Parathyroid adenoma (tissue), 2 donors: ENCODE results near the gene CD6.

Source experiments
- H2AFZ ChIP-seq: fragments of 300-600 bp; sonication (generic); one replicate; pipeline ENCODE4 v1.7.0; 2017; ENCODE audit warnings: antibody characterized with exemption, mild to moderate bottlenecking
- H3K27ac ChIP-seq: fragments of 300-600 bp; sonication (generic); one replicate; pipeline ENCODE4 v1.7.0; 2017
- H3K27me3 ChIP-seq: fragments of 300-600 bp; sonication (generic); one replicate; pipeline ENCODE4 v1.7.0; 2017; ENCODE audit warnings: low read length; ENCODE audit not compliant: control insufficient read depth, insufficient read depth
- H3K36me3 ChIP-seq: fragments of 300-600 bp; sonication (generic); one replicate; pipeline ENCODE4 v1.7.0; 2017; ENCODE audit warnings: low read length; ENCODE audit not compliant: control insufficient read depth, insufficient read depth
- H3K4me1 ChIP-seq: fragments of 300-600 bp; sonication (generic); one replicate; pipeline ENCODE4 v1.7.0; 2017; ENCODE audit warnings: control low read depth
- H3K4me2 ChIP-seq: fragments of 300-600 bp; sonication (generic); one replicate; pipeline ENCODE4 v1.7.0; 2017; ENCODE audit warnings: low read length
- H3K4me3 ChIP-seq: fragments of 300-600 bp; sonication (generic); one replicate; pipeline ENCODE4 v1.7.0; 2017; ENCODE audit warnings: low read depth, low read length
- H3K79me2 ChIP-seq: fragments of 300-600 bp; sonication (generic); one replicate; pipeline ENCODE4 v1.7.0; 2017; ENCODE audit warnings: control low read depth
- H3K9ac ChIP-seq: fragments of 300-600 bp; sonication (generic); one replicate; pipeline ENCODE4 v1.7.0; 2017; ENCODE audit warnings: mild to moderate bottlenecking
- H3K9me3 ChIP-seq: fragments of 300-600 bp; sonication (generic); one replicate; pipeline ENCODE4 v1.7.0; 2017; ENCODE audit warnings: low read length; ENCODE audit not compliant: control insufficient read depth
- CTCF ChIP-seq: fragments of 300-600 bp; sonication (generic); IDR thresholded peaks from one replicate; pipeline ENCODE4 v1.7.0; 2017; ENCODE audit warnings: antibody characterized with exemption, mild to moderate bottlenecking
- donor health status: primary hyperparathyroidism.

Gene CD6

DNA sequence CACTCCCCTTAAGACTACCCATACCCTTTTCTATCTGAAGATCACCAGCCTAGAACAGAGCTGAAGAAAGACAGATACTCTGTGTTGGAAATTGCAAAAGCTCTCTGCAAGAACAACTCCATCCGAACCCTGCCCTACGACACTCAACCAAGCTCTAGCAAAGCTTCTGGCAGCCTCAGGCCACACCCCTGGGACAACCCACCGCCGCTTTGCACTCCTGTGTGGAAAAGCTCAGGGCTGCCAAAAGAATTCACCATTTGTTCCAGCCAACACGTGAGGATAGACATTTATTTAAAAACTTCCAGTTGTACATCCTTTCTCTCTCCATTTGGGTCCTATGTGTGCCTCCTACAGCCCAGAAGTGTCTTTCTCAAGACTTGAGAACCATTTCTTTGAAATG lies 68.4 kb downstream of the CD6 start:
- Histone ChIP-seq H3K9me3 (no peaks in the 10 kb centered on the region), H3K36me3 (no peaks in the 10 kb centered on the region), H3K27me3 (no peaks in the 10 kb centered on the region), H3K4me3 (no peak overlapping the region), H3K4me2 (no peak overlapping the region), H3K79me2 (no peaks in the 10 kb centered on the region), H3K9ac (no peak overlapping the region), H3K4me1 (no peaks in the 10 kb centered on the region), H3K27ac (no peak overlapping the region), H2AFZ (no peak overlapping the region)
- no peak for TF ChIP-seq CTCF

GRCh38 chr11:61041755-61042518 lies 70.5 kb downstream of the CD6 start:
- no peak for TF ChIP-seq CTCF

DNA sequence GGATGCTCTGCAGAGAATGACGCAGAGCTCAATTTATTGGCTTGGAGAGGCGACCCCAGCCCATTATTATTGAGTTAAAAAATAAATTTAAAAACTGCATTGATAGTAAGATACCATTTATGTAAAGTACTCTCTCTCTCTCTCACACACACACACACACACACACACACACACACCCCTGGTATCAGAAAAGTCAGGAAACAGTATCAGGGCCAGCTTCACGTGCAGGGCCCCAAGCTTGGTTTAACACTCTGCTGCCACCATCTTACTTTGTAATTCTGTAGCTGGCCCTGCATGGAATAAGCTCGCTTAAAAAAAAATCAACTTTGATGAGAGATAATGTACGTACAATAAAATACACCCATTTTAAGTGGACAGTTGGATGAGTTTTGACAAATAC lies 71.1 kb downstream of the CD6 start:
- no peak overlapping the region for H3K9ac ChIP-seq
- TF ChIP-seq CTCF: no peak
- no peaks in the 10 kb centered on the region for H3K4me1 ChIP-seq
- no peaks in the 10 kb centered on the region for H3K9me3 ChIP-seq
- no peaks in the 10 kb centered on the region for H3K27me3 ChIP-seq
- no peaks in the 10 kb centered on the region for H3K79me2 ChIP-seq
- H3K4me3 ChIP-seq: no peak overlapping the region
- no peaks in the 10 kb centered on the region for H3K36me3 ChIP-seq
- no peak overlapping the region for H3K4me2 ChIP-seq
- no peak overlapping the region for H2AFZ ChIP-seq
- no peak overlapping the region for H3K27ac ChIP-seq

More at GRCh38 chr11:61041755-61042518, 70.5 kb downstream of the CD6 start:
- Histone ChIP-seq H3K4me2 (no peak overlapping the region), H3K4me3 (no peak overlapping the region), H3K36me3 (no peaks in the 10 kb centered on the region), H3K27ac (peak overlapping the region; percentile 19), H3K9me3 (no peaks in the 10 kb centered on the region), H3K79me2 (no peaks in the 10 kb centered on the region), H2AFZ (no peak overlapping the region), H3K4me1 (no peaks in the 10 kb centered on the region), H3K27me3 (no peaks in the 10 kb centered on the region), H3K9ac (no peak overlapping the region)

DNA sequence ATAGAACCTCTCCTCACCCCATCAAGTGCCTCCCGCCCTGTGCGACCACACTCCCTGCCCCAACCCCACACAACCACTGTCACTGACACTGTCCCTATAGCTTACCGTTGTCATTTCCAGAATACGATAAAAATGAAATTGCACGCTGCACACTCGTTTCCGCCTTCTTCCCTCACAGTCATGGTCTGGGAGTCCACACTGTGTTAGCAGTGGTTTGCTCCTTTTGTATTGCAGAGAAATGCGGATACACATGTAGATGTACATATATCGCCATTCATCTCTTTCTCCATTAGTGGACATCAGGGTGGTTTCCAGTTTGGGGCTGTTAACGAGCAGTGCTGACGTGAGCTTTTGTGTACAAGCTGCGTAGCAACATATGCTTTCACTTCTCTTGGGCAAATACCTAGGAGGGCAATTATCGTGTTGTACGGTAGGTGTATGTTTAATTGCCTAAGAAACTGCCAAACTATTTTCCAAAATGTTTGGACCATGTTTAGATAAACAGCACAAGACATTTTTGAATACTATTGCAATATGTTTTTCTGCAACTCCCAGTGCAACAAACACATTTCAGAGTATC lies 71.6 kb downstream of the CD6 start:
- no peak for TF ChIP-seq CTCF
- Histone ChIP-seq H3K27me3 (no peaks in the 10 kb centered on the region), H3K4me3 (no peak overlapping the region), H3K27ac (no peak overlapping the region), H3K9ac (no peak overlapping the region), H3K4me2 (no peak overlapping the region), H3K4me1 (no peaks in the 10 kb centered on the region), H2AFZ (no peak overlapping the region), H3K79me2 (no peaks in the 10 kb centered on the region), H3K36me3 (no peaks in the 10 kb centered on the region), H3K9me3 (no peaks in the 10 kb centered on the region)

- Histone ChIP-seq H3K9ac (no peak overlapping the region), H3K9me3 (no peaks in the 10 kb centered on the region), H3K79me2 (no peaks in the 10 kb centered on the region), H3K4me3 (no peak overlapping the region), H3K4me1 (no peaks in the 10 kb centered on the region), H3K27ac (no peak overlapping the region), H2AFZ (no peak overlapping the region), H3K4me2 (no peak overlapping the region), H3K36me3 (no peaks in the 10 kb centered on the region), H3K27me3 (no peaks in the 10 kb centered on the region)
- TF ChIP-seq CTCF: no peak
These were observed 73.8 kb downstream of the CD6 start for GRCh38 chr11:61045271-61045670.
